Gastrocnemius medialis (tissue), 4 donors: Measurements from ENCODE around the gene DPP8. TPM values are rescaled to one million over a fixed set of nuclear protein-coding genes. Genes with fewer than 3 reads are reported as not detected.

Experiments used
- ATAC-seq, 2 donors: fragments of 150-250 bp; one replicate each; pipeline ENCODE4 v1.9.1; 2016
- DNase-seq, 2 donors: peaks; one replicate each; pipeline ENCODE4 v3.0.0-alpha.2; 2019
- H3K27ac ChIP-seq, 4 donors: fragments of 200-600 bp; sonication (generic); 1 replicate in 1 of 4; 2 replicates in 3 of 4; pipeline ENCODE4 v1.5.1; 2016 to 2018; ENCODE audit warnings: mild to moderate bottlenecking in 2 of 4, moderate library complexity in 1 of 4
- H3K27me3 ChIP-seq, 3 donors: fragments of 200-600 bp; sonication (generic) in 2 of 3; 1 replicate in 1 of 3; 2 replicates in 2 of 3; pipeline versions ENCODE4 v1.5.1 to v1.6.0; 2016 to 2019; ENCODE audit warnings: mild to moderate bottlenecking in 1 of 3, moderate library complexity in 1 of 3
- H3K36me3 ChIP-seq, 2 donors: fragments of 200-600 bp; sonication (generic) in 1 of 2; one replicate each; pipeline ENCODE4 v1.5.1; 2017 to 2018
- H3K4me1 ChIP-seq, 2 donors: fragments of 200-600 bp; sonication (generic) in 1 of 2; one replicate each; pipeline ENCODE4 v1.5.1; 2016 to 2017; ENCODE audit warnings: mild to moderate bottlenecking in 2 of 2
- H3K4me3 ChIP-seq, 4 donors: fragments of 200-600 bp; sonication (generic) in 3 of 4; 1 replicate in 1 of 4; 2 replicates in 3 of 4; pipeline ENCODE4 v1.5.1; 2016 to 2019; ENCODE audit warnings: mild to moderate bottlenecking in 2 of 4
- H3K9me3 ChIP-seq, 3 donors: fragments of 200-600 bp; sonication (generic) in 2 of 3; 1 replicate in 1 of 3; 2 replicates in 2 of 3; pipeline ENCODE4 v1.5.1; 2016 to 2019
- POLR2A ChIP-seq, 2 donors: fragments of 450-650 bp; IDR thresholded peaks; one replicate each; pipeline ENCODE4 v1.6.1; 2017; ENCODE audit warnings: antibody characterized with exemption in 2 of 2, mild to moderate bottlenecking in 2 of 2, moderate library complexity in 2 of 2
- in situ Hi-C, 4 donors: fragments of 200-750 bp; cut with MboI; loops; one replicate each; pipeline versions ENCODE4 v1.15.0 to v1.8.0; 2017; ENCODE audit warnings: low sequenced_read_pairs in 4 of 4
- intact Hi-C: fragments of 100-400 bp; cut with DNase I; formaldehyde crosslinking; loops from one replicate; pipeline ENCODE4 v1.15.1; 2023; ENCODE audit warnings: low total_unique reads
- total RNA-seq, 4 donors: library from RNA; depleted of rRNA; stranded (reverse); fragments of >200 nt; gene quantifications; one replicate each; pipeline versions ENCODE4 v1.1.0 to v1.2.3, GENCODE V29; 2016
- TF ChIP-seq, protein P1 (sequence below), 5 experiments: fragments of 450-650 bp in 3 of 5; fragments of 200-600 bp in 2 of 5; sonication (generic) in 2 of 5; IDR thresholded peaks in 4 of 5; conservative IDR thresholded peaks in 1 of 5; 1 replicate in 4 of 5; 2 replicates in 1 of 5; pipeline ENCODE4 v1.5.1; 2016 to 2019; ENCODE audit warnings: antibody characterized with exemption in 5 of 5, mild to moderate bottlenecking in 3 of 5, moderate library complexity in 3 of 5

The DPP8 gene
- total RNA-seq, 4 donors from 2014 or later, result 36.9 to 76.6 (median 48.0) TPM

DNA sequence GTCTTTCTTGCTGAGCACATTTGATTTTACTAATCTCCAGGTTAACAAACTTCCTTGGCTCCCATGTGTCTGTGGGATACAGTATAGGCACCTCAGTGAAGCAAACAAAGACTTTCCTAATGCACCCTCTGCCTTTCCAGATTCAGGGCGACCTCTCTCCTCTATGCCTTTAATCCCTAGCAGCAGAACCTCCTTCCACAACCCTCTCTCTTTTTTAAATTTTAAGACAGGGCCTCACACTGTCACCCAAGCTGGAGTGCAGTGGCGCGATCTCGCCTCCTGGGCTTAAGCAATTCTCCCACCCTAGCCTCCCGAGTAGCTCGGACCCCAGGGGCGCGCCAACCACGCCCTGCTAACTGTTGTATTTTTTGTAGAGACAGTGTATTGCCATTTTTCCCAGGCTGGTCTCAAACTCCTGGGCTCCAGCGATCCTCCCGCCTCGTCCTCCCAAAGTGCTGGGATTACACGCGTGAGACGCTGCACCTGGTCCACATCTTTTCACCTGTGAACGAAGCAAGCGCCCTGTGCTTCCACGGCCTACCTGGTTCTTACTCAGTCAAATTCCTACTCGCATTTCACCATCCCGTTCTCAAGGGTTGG lies 11.1 kb upstream of the DPP8 start:
- peaks cover 18 to 20% of the 10 kb centered on the region in 2 donors for H3K4me1 ChIP-seq
- intact Hi-C loops, result no loop called here

DNA sequence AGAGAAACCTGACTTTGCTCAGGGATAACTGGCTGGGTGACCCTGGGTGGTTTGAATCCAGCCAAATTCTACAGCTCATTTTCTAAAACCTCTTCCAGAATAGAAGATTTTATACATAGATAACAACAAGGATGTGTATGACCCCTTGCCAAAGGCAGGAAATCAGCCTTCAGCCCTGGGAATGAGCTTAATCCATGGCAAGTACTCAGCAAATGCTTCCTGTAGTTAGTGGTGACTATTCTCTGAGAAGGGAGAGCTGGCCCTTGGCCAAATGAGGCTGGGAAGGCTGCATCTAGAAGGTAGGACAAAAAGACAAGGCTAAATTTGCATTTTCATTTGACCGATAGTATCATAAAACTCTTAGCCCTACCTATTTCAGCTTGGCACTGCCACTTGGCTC lies 8.1 kb upstream of the DPP8 start:
- DNase-seq (no peak), ATAC-seq (no peak)
- H3K9me3 ChIP-seq, result no peaks in the 10 kb centered on the region
- no peaks in the 10 kb centered on the region for H3K4me1 ChIP-seq
- no peak for TF ChIP-seq POLR2A (IDR thresholded peaks at IDR 0.05)
- TF ChIP-seq, protein P1, sequence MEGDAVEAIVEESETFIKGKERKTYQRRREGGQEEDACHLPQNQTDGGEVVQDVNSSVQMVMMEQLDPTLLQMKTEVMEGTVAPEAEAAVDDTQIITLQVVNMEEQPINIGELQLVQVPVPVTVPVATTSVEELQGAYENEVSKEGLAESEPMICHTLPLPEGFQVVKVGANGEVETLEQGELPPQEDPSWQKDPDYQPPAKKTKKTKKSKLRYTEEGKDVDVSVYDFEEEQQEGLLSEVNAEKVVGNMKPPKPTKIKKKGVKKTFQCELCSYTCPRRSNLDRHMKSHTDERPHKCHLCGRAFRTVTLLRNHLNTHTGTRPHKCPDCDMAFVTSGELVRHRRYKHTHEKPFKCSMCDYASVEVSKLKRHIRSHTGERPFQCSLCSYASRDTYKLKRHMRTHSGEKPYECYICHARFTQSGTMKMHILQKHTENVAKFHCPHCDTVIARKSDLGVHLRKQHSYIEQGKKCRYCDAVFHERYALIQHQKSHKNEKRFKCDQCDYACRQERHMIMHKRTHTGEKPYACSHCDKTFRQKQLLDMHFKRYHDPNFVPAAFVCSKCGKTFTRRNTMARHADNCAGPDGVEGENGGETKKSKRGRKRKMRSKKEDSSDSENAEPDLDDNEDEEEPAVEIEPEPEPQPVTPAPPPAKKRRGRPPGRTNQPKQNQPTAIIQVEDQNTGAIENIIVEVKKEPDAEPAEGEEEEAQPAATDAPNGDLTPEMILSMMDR (IDR thresholded peaks at IDR 0.05 in 4 of 5, conservative IDR thresholded peaks at IDR 0.05 in 1 of 5), result no peak
- H3K36me3 ChIP-seq, result no peaks in the 10 kb centered on the region
- intact Hi-C loops, result no loop called here
- no peak overlapping the region for H3K4me3 ChIP-seq
- in situ Hi-C loops, result no loop called here
- no peak overlapping the region for H3K27ac ChIP-seq
- H3K27me3 ChIP-seq, result no peaks in the 10 kb centered on the region

More for the DNA sequence above, 11.1 kb upstream of the DPP8 start:
- ATAC-seq (no peak), DNase-seq (no peak)
- TF ChIP-seq, protein P1 (IDR thresholded peaks at IDR 0.05 in 4 of 5, conservative IDR thresholded peaks at IDR 0.05 in 1 of 5), result no peak
- no peak for TF ChIP-seq POLR2A (IDR thresholded peaks at IDR 0.05)
- H3K9me3 ChIP-seq, result no peaks in the 10 kb centered on the region
- H3K27ac ChIP-seq, result no peak overlapping the region
- H3K36me3 ChIP-seq, result no peaks in the 10 kb centered on the region
- no peaks in the 10 kb centered on the region for H3K27me3 ChIP-seq
- no peak overlapping the region for H3K4me3 ChIP-seq
- in situ Hi-C loops, result no loop called here

DNA sequence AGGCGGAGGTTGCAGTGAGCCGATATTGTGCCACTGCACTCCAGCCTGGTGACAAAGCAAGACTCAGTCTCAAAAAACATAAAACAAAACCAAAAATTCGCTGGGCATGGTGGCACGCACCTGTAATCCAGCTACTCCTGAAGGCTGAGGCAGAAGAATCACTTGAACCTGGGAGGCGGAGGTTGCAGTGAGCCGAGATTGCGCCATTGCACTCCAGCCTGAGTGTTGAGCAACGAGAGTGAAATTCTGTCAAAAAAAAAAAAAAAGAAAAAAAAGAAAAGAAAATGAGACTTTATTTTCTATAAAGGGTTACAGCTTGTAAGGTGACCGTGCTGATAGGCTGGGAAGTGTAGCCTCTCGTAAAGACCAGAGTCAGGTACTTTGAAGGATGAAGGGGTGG lies 6.7 kb upstream of the DPP8 start:
- Histone ChIP-seq H3K9me3 (no peaks in the 10 kb centered on the region), H3K27ac (no peak overlapping the region), H3K4me3 (no peak overlapping the region), H3K36me3 (no peaks in the 10 kb centered on the region), H3K4me1 (no peaks in the 10 kb centered on the region), H3K27me3 (no peaks in the 10 kb centered on the region)
- ATAC-seq (no peak), DNase-seq (no peak)
- in situ Hi-C loops (no loop called here), intact Hi-C loops (no loop called here)
- no peak for TF ChIP-seq POLR2A (IDR thresholded peaks at IDR 0.05)
- TF ChIP-seq, protein P1 (IDR thresholded peaks at IDR 0.05 in 4 of 5, conservative IDR thresholded peaks at IDR 0.05 in 1 of 5), result no peak

DNA sequence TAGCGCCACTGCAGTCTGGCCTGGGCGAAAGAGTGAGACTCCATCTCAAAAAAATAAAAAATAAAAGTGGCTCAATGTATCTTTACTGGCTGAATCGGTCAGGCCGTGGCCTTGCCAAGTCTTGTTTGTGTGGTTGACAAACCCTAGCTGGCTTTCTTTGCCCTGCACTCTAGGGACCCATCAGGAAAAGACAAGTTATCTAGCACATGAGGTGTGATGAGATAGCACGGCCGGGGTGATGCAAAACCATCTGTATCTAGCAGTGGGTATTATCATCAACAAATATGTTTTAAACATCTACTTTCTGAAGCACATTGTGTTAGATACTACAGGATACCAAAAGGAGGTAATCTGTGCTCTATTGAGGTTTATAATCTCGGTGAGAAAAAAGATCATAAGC lies 3.9 kb upstream of the DPP8 start:
- TF ChIP-seq POLR2A (IDR thresholded peaks at IDR 0.05), result no peak
- TF ChIP-seq, protein P1 (IDR thresholded peaks at IDR 0.05 in 4 of 5, conservative IDR thresholded peaks at IDR 0.05 in 1 of 5), result no peak
- in situ Hi-C loops (no loop called here), intact Hi-C loops (no loop called here)
- no peak for DNase-seq
- no peak overlapping the region for H3K27ac ChIP-seq
- no peaks in the 10 kb centered on the region for H3K9me3 ChIP-seq
- H3K4me3 ChIP-seq, result no peak overlapping the region
- no peak for ATAC-seq
- no peaks in the 10 kb centered on the region for H3K36me3 ChIP-seq
- peaks cover 7 to 9% of the 10 kb centered on the region in 2 donors for H3K4me1 ChIP-seq
- H3K27me3 ChIP-seq, result no peaks in the 10 kb centered on the region
